Measurements from ENCODE around the gene ECPAS.

DNA sequence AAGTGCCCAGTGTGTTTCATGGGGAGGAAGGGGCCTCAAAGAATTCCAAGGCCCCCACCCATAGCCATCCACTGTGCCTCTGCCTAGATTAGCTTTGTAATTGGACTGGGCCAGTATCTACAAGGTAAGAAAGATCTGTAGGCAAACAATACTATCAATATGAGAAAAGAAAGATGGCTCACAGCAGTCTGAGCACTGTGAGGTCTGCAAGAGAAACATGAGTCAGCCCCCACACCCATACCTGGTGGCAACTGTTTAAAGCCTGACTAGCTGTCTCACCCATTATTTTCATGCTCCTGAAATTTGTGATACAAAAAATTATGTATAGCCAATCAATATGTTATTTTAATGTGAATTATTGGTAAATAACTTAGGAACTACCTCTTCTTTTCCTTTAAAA, 30.8 kb upstream of the ECPAS start:
- TF ChIP-seq, protein P1, sequence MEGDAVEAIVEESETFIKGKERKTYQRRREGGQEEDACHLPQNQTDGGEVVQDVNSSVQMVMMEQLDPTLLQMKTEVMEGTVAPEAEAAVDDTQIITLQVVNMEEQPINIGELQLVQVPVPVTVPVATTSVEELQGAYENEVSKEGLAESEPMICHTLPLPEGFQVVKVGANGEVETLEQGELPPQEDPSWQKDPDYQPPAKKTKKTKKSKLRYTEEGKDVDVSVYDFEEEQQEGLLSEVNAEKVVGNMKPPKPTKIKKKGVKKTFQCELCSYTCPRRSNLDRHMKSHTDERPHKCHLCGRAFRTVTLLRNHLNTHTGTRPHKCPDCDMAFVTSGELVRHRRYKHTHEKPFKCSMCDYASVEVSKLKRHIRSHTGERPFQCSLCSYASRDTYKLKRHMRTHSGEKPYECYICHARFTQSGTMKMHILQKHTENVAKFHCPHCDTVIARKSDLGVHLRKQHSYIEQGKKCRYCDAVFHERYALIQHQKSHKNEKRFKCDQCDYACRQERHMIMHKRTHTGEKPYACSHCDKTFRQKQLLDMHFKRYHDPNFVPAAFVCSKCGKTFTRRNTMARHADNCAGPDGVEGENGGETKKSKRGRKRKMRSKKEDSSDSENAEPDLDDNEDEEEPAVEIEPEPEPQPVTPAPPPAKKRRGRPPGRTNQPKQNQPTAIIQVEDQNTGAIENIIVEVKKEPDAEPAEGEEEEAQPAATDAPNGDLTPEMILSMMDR (IDR thresholded peaks at IDR 0.05 in 2 of 3, conservative IDR thresholded peaks at IDR 0.05 in 1 of 3; ENCODE audit: borderline replicate concordance in 1 of 3, insufficient read depth in 1 of 3, low read depth in 2 of 3, low read length in 2 of 3) = no peak
- TF ChIP-seq POLR2A (IDR thresholded peaks at IDR 0.05; ENCODE audit: borderline replicate concordance, extremely low read depth, insufficient read depth, insufficient read length) (no peak), EZH2 (IDR thresholded peaks at IDR 0.05) (no peak), RAD21 (IDR thresholded peaks at IDR 0.05; ENCODE audit: low read depth) (no peak), JUND (IDR thresholded peaks at IDR 0.05) (no peak)
- TF ChIP-seq, protein P2, sequence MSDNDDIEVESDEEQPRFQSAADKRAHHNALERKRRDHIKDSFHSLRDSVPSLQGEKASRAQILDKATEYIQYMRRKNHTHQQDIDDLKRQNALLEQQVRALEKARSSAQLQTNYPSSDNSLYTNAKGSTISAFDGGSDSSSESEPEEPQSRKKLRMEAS (IDR thresholded peaks at IDR 0.05) = no peak
- TF ChIP-seq, protein P3, sequence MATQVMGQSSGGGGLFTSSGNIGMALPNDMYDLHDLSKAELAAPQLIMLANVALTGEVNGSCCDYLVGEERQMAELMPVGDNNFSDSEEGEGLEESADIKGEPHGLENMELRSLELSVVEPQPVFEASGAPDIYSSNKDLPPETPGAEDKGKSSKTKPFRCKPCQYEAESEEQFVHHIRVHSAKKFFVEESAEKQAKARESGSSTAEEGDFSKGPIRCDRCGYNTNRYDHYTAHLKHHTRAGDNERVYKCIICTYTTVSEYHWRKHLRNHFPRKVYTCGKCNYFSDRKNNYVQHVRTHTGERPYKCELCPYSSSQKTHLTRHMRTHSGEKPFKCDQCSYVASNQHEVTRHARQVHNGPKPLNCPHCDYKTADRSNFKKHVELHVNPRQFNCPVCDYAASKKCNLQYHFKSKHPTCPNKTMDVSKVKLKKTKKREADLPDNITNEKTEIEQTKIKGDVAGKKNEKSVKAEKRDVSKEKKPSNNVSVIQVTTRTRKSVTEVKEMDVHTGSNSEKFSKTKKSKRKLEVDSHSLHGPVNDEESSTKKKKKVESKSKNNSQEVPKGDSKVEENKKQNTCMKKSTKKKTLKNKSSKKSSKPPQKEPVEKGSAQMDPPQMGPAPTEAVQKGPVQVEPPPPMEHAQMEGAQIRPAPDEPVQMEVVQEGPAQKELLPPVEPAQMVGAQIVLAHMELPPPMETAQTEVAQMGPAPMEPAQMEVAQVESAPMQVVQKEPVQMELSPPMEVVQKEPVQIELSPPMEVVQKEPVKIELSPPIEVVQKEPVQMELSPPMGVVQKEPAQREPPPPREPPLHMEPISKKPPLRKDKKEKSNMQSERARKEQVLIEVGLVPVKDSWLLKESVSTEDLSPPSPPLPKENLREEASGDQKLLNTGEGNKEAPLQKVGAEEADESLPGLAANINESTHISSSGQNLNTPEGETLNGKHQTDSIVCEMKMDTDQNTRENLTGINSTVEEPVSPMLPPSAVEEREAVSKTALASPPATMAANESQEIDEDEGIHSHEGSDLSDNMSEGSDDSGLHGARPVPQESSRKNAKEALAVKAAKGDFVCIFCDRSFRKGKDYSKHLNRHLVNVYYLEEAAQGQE (IDR thresholded peaks at IDR 0.05; ENCODE audit: low read depth) = no peak

Data from HCT116 (cell line).